GM04504 (cell line): ENCODE data around the gene LIMS1.
"Not testable (repeated sequence)": the region's sequence is repeated elsewhere in the genome, so short reads cannot be mapped to it uniquely, and the experiment has no call there.

Experiments
- DNase-seq: peaks from one replicate; pipeline ENCODE4 v3.0.0-alpha.2; 2012; ENCODE audit warnings: low read depth

The LIMS1 gene

GRCh38 chr2:108533832-108534583, at the start of gene LIMS1:
Gene LIMS1 (plus strand): TSS chr2:108534470. CDS start chr2:108534563, 93 bp downstream.
- DNase-seq, result peak; percentile 68

- no peak for DNase-seq
Measured at GRCh38 chr2:108485253-108485652, 49.0 kb upstream of the LIMS1 start.

- DNase-seq, result no peak
Measured at GRCh38 chr2:108490506-108491122, 43.7 kb upstream of the LIMS1 start.

- no peak for DNase-seq
Measured at GRCh38 chr2:108491848-108492247, 42.4 kb upstream of the LIMS1 start.

- peak; percentile 19 for DNase-seq
Measured at GRCh38 chr2:108492364-108492763, 41.9 kb upstream of the LIMS1 start.

GRCh38 chr2:108496167-108496566, 38.1 kb upstream of the LIMS1 start:
- not testable (repeated sequence) for DNase-seq

- not testable (repeated sequence) for DNase-seq
Measured at GRCh38 chr2:108507620-108508019, 26.6 kb upstream of the LIMS1 start.

GRCh38 chr2:108512431-108512830, 21.8 kb upstream of the LIMS1 start:
- DNase-seq, result not testable (repeated sequence)

GRCh38 chr2:108514478-108514877, 19.8 kb upstream of the LIMS1 start:
- DNase-seq, result not testable (repeated sequence)

- DNase-seq, result not testable (repeated sequence)
Measured at GRCh38 chr2:108524688-108525087, 9.6 kb upstream of the LIMS1 start.

GRCh38 chr2:108525258-108525657, 9.0 kb upstream of the LIMS1 start:
- not testable (repeated sequence) for DNase-seq

GRCh38 chr2:108531674-108532055, 2.6 kb upstream of the LIMS1 start:
- no peak for DNase-seq

- DNase-seq, result peak; percentile 9
Measured at GRCh38 chr2:108534584-108535356, 500 bp downstream of the LIMS1 start.

GRCh38 chr2:108535357-108535631, 1.0 kb downstream of the LIMS1 start:
- peak; percentile 8 for DNase-seq

- no peak for DNase-seq
Measured at GRCh38 chr2:108536133-108536780, 2.0 kb downstream of the LIMS1 start.

- no peak for DNase-seq
Measured at GRCh38 chr2:108536911-108537310, 2.6 kb downstream of the LIMS1 start.

GRCh38 chr2:108538000-108538625, 3.8 kb downstream of the LIMS1 start:
- DNase-seq, result no peak

- no peak for DNase-seq
Measured at GRCh38 chr2:108541451-108541850, 7.2 kb downstream of the LIMS1 start.

GRCh38 chr2:108542071-108542470, 7.8 kb downstream of the LIMS1 start:
- peak; percentile 43 for DNase-seq

- no peak for DNase-seq
Measured at GRCh38 chr2:108547606-108548005, 13.3 kb downstream of the LIMS1 start.

GRCh38 chr2:108548208-108549003, 14.1 kb downstream of the LIMS1 start:
- no peak for DNase-seq
